HG02571 (cell line): ENCODE data around the gene SMG6.
A peak's percentile ranks its signal among the peaks of the same experiment; 100 is the strongest.
"Not testable (repeated sequence)": the region's sequence is repeated elsewhere in the genome, so short reads cannot be mapped to it uniquely, and the experiment has no call there.

Experiments
- ATAC-seq: cut with Tn5 transposase; IDR thresholded peaks from one replicate; pipeline ENCODE4 v1.9.1; 2021; ENCODE audit warnings: mild to moderate bottlenecking, moderate library complexity; ENCODE audit not compliant: unreplicated experiment

The SMG6 gene

GRCh38 chr17:2264067-2264860, 39.3 kb downstream of the SMG6 start:
- no peak for ATAC-seq

- ATAC-seq, result no peak
Measured at GRCh38 chr17:2263183-2264066, 40.2 kb downstream of the SMG6 start.

GRCh38 chr17:2262135-2262587, 41.4 kb downstream of the SMG6 start:
- ATAC-seq, result no peak

GRCh38 chr17:2259769-2260536, 43.6 kb downstream of the SMG6 start:
- peak; percentile 67 for ATAC-seq

GRCh38 chr17:2258830-2259229, 44.8 kb downstream of the SMG6 start:
- ATAC-seq, result not testable (repeated sequence)

GRCh38 chr17:2253768-2254406, 49.7 kb downstream of the SMG6 start:
- peak; percentile 61 for ATAC-seq

- no peak for ATAC-seq
Measured at GRCh38 chr17:2253362-2253761, 50.2 kb downstream of the SMG6 start.

- no peak for ATAC-seq
Measured at GRCh38 chr17:2251098-2251497, 52.5 kb downstream of the SMG6 start.

GRCh38 chr17:2250140-2251095, 53.2 kb downstream of the SMG6 start:
- no peak for ATAC-seq

- ATAC-seq, result no peak
Measured at GRCh38 chr17:2247005-2247404, 56.6 kb downstream of the SMG6 start.

GRCh38 chr17:2244545-2245525, 58.8 kb downstream of the SMG6 start:
- ATAC-seq, result no peak

GRCh38 chr17:2243953-2244352, 59.6 kb downstream of the SMG6 start:
- ATAC-seq, result no peak

- no peak for ATAC-seq
Measured at GRCh38 chr17:2241823-2242222, 61.8 kb downstream of the SMG6 start.

GRCh38 chr17:2240541-2240940, 63.0 kb downstream of the SMG6 start:
- ATAC-seq, result no peak

- peak; percentile 81 for ATAC-seq
Measured at GRCh38 chr17:2239882-2240430, 63.6 kb downstream of the SMG6 start.

GRCh38 chr17:2239170-2239551, 64.4 kb downstream of the SMG6 start:
- ATAC-seq, result no peak

- no peak for ATAC-seq
Measured at GRCh38 chr17:2238432-2239169, 65.0 kb downstream of the SMG6 start.
